Measurements from ENCODE around the gene VPS35L. TPM values are rescaled to one million over a fixed set of nuclear protein-coding genes. Genes with fewer than 3 reads are reported as not detected.

VPS35L gene
- total and polyA plus RNA-seq, 2 of the 13 experiments (the other 11 are each of a cell fraction or from before 2014, with no cell fraction given): 1.4 to 1.6 TPM

GRCh38 chr16:19555186-19555937, at the start of gene VPS35L (continued):
- no peak for TF ChIP-seq RFX3 (CRISPR knock-in tag; IDR thresholded peaks at IDR 0.05)
- no peak for TF ChIP-seq ZNF569 (CRISPR knock-in tag; IDR thresholded peaks at IDR 0.05; ENCODE audit: borderline replicate concordance)
- TF ChIP-seq SRY (CRISPR knock-in tag; IDR thresholded peaks at IDR 0.05): peak; percentile 81
- peak; percentile 20 for TF ChIP-seq MED8 (CRISPR knock-in tag; IDR thresholded peaks at IDR 0.05; ENCODE audit: insufficient replicate concordance)
- no peak; the same call in 1 of the 2 replicates for TF ChIP-seq ETV6 (CRISPR knock-in tag; conservative IDR thresholded peaks at IDR 0.05)
- TF ChIP-seq PRDM10 (CRISPR knock-in tag; IDR thresholded peaks at IDR 0.05; ENCODE audit: low read depth): peak; percentile 52; the same call in 1 of the 2 replicates
- peak; percentile 55; the same call in 1 of the 2 replicates for TF ChIP-seq ZNF609 (CRISPR knock-in tag; IDR thresholded peaks at IDR 0.05; ENCODE audit: borderline replicate concordance)
- peak; percentile 81 for TF ChIP-seq NFKBIZ (CRISPR knock-in tag; IDR thresholded peaks at IDR 0.05)
- TF ChIP-seq MAFK (conservative IDR thresholded peaks at IDR 0.05 in 1 of 2, IDR thresholded peaks at IDR 0.05 in 1 of 2; ENCODE audit: low read length in 2 of 2): peak in 1 of 2 experiments; percentile 5; a peak in 1 of 4 replicates
- peak; percentile 79 for TF ChIP-seq TBX2 (CRISPR knock-in tag; IDR thresholded peaks at IDR 0.05; ENCODE audit: borderline replicate concordance)
- TF ChIP-seq CBX1 (IDR thresholded peaks at IDR 0.05; ENCODE audit: low read depth): peak; percentile 48
- TF ChIP-seq NFRKB (IDR thresholded peaks at IDR 0.05): peak; percentile 54
- no peak; the same call in 1 of the 2 replicates for TF ChIP-seq MYNN (CRISPR knock-in tag; IDR thresholded peaks at IDR 0.05; ENCODE audit: low read depth)
- no peak for TF ChIP-seq SIN3A (IDR thresholded peaks at IDR 0.05; ENCODE audit: borderline replicate concordance, low read depth, low read length)
- TF ChIP-seq ZNF207 (IDR thresholded peaks at IDR 0.05; ENCODE audit: borderline replicate concordance): no peak
- TF ChIP-seq ZNF382 (CRISPR knock-in tag; IDR thresholded peaks at IDR 0.05; ENCODE audit: borderline replicate concordance): no peak
- TF ChIP-seq ATRX (CRISPR knock-in tag; IDR thresholded peaks at IDR 0.05; ENCODE audit: borderline replicate concordance): no peak
- TF ChIP-seq ZSCAN9 (CRISPR knock-in tag; IDR thresholded peaks at IDR 0.05; ENCODE audit: borderline replicate concordance): 0 out of 2 replicates have a peak, but pooled peaks have one; percentile 16
- no peak; the same call in 1 of the 2 replicates for TF ChIP-seq SAFB2 (CRISPR knock-in tag; IDR thresholded peaks at IDR 0.05; ENCODE audit: borderline replicate concordance, low read depth)
- no peak for TF ChIP-seq ELF4 (CRISPR knock-in tag; IDR thresholded peaks at IDR 0.05; ENCODE audit: borderline replicate concordance)
- TF ChIP-seq ZNF326 (CRISPR knock-in tag; IDR thresholded peaks at IDR 0.05; ENCODE audit: borderline replicate concordance): no peak
- TF ChIP-seq DNMT1 (CRISPR knock-in tag; IDR thresholded peaks at IDR 0.05): 0 out of 2 replicates have a peak, but pooled peaks have one; percentile 79

Data from HepG2 (cell line).